Measurements from ENCODE around the gene PGS1. TPM values are rescaled to one million over a fixed set of nuclear protein-coding genes. Genes with fewer than 3 reads are reported as not detected.

The PGS1 gene
- total RNA-seq, 1 donor: 62.8 TPM

DNA sequence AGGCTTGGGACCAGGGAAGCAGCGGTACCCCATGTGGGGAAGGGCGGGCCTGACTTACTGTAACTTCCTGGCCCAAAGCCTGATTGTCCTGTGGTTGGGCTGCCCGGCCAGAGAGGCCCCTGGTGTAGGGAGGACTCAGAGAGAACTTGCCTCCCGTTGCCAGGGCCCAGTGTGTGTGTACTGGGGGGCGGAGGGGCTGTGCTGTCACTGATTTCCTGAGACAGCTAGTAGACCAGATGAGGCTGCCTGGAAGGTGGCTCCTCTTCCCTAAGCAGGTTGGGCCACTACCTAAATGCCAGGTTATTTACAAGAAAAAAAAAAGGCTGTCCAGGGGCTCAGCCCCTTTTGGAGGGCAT is 35.3 kb upstream of the PGS1 start:
- no peaks in the 10 kb centered on the region for H3K27me3 ChIP-seq (ENCODE audit: insufficient read depth, low read length)
- H3K9me3 ChIP-seq (ENCODE audit: low read depth, low read length): no peaks in the 10 kb centered on the region
- peaks cover 86% of the 10 kb centered on the region for H3K4me1 ChIP-seq (ENCODE audit: insufficient read depth, low read length)
- H3K4me3 ChIP-seq (ENCODE audit: low read length): no peak overlapping the region

DNA sequence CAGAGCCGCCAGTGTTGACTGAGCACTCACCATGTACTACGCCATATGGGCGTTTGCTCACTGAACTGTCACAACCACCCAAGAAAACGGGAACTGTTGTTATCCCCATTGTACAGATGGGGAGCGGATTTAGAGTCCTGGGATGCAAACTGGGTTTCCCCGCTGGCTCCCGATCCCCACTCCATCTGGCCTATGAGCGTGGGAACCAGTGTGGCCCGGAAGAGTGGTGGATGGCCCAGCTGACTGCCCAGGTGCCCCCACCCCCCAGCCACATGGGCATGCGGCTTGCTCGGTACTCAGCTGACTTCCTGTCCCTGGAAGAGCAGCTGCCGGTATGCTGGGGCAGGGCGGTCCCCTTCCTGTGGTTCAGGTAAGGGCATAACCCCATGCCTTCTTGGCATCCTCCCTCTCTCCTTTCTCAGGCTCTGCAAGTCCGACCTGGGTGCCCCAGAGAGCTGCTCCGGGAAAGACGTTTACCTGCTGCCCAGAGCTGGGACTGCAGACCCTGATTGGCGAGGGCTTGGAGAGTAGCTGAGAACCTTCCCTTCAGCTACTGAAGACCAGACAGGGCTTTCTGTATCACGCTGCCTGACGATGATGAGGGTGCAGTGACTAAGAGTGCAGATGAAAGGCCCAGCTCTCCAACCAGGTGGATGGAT is 34.8 kb upstream of the PGS1 start:
- no peaks in the 10 kb centered on the region for H3K27me3 ChIP-seq (ENCODE audit: insufficient read depth, low read length)
- no peak overlapping the region for H3K4me3 ChIP-seq (ENCODE audit: low read length)
- H3K9me3 ChIP-seq (ENCODE audit: low read depth, low read length): no peaks in the 10 kb centered on the region

DNA sequence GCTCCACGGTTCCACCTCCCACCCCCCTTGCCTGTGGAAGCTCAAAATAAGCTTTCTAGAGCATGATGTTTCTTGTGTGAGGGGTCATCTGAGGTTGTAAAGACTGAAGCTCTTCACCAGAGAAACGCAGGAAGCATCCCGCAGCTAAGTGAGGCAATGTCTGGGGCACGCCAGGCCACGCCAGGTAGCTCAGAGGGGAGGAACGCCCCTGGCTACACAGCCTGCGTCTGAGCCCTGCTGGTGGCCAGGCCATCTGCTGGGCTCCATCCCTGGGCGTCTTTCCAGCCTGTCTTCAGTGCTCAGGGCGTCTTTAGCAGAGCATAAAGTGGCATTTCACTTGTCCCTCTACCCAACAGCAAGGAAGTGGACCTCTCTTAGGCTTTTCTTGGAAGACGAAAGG is 33.8 kb upstream of the PGS1 start:
- H3K4me1 ChIP-seq (ENCODE audit: insufficient read depth, low read length): peaks cover 78% of the 10 kb centered on the region
- H3K9me3 ChIP-seq (ENCODE audit: low read depth, low read length): no peaks in the 10 kb centered on the region
- H3K4me3 ChIP-seq (ENCODE audit: low read length): no peak overlapping the region
- H3K27me3 ChIP-seq (ENCODE audit: insufficient read depth, low read length): no peaks in the 10 kb centered on the region

More for the DNA sequence above, 34.8 kb upstream of the PGS1 start:
- H3K4me1 ChIP-seq (ENCODE audit: insufficient read depth, low read length): peaks cover 84% of the 10 kb centered on the region

DNA sequence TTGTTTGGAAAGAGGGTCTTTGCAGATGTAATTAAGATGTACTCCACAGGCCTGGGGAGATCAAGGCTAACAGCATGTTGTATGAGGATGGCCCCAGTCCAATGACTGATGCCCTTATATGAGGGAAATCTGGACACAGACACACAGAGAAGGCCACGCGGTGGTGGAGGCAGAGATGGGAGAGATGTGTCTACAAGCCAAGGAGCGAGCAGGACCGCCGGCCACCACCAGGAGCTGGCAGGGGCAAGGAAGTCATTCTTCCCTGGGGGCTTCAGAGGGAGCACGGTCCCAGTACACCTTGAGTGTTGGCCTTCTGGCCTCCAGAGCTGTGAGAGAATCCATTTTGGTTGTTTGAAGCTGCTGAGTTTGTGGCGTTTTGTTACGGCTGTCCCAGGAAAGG is 33.3 kb upstream of the PGS1 start:
- no peak overlapping the region for H3K4me3 ChIP-seq (ENCODE audit: low read length)
- H3K27me3 ChIP-seq (ENCODE audit: insufficient read depth, low read length): no peaks in the 10 kb centered on the region
- H3K9me3 ChIP-seq (ENCODE audit: low read depth, low read length): no peaks in the 10 kb centered on the region
- peaks cover 78% of the 10 kb centered on the region for H3K4me1 ChIP-seq (ENCODE audit: insufficient read depth, low read length)

DNA sequence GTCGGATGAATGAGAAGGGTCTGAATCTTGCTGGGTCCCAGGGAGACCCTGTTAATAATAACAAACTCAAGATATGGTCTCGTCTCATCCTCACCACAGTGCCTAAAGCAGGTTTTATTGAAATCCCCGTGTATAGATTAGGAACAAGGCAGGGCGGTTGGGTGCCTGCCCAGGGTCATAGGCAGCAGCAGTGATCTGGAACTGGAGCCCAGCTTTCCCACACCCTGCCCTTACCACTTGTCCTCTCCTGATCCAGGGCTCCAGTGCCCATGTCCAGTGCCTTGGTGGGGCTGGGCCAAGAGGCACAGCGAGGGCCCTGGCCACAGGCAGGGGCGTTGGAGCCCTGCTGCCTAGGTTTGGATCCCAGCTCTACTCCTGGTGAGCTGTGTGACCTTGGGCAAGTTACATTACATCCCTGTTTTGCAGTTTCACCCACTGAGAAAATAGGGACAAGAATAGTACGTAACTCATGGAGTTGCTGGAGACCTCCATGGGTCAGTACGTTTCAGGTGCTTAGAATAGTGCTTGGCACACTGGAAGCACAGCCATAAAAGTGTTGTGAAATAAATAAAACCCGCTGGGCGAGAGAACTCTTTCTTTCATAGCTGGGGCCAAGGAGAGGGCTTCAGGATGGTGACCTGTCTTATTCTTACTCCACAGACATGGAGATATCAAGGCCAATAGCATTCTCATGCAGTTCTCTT is 32.5 kb upstream of the PGS1 start:
- Histone ChIP-seq H3K27me3 (ENCODE audit: insufficient read depth, low read length) (no peaks in the 10 kb centered on the region), H3K4me3 (ENCODE audit: low read length) (no peak overlapping the region), H3K4me1 (ENCODE audit: insufficient read depth, low read length) (peaks cover 78% of the 10 kb centered on the region), H3K9me3 (ENCODE audit: low read depth, low read length) (no peaks in the 10 kb centered on the region)

DNA sequence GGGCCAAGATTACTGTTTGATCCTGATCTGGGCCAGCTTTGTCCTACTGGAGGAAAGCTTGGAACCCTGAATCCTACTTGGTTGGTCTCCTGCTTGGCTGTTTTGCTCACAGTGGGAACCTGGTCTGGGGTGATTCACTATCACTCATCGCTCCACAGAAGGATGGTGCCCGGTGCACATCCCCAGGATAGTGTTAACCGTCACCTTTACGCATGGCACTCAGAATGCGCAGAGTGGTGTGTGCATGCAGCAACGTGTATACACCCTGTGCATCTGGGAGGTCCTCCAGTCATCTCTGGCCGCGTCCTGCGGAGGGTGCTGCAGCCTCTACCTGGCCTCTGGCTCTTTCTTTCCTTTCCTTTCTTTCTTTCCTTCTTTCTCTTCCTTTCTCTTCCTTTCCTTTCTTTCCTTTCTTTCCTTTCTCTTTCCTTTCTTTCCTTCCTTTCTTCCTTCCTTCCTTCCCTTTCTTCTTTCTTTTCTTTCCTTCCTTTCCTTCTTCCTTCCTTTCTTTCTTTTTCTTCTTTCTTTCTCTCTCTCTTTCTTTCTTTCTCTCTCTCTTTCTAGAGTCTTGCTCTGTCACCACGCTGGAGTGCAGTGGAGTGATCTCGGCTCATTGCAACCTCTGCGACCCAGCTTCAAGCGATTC is 31.7 kb upstream of the PGS1 start:
- Histone ChIP-seq H3K27me3 (ENCODE audit: insufficient read depth, low read length) (no peaks in the 10 kb centered on the region), H3K9me3 (ENCODE audit: low read depth, low read length) (no peaks in the 10 kb centered on the region), H3K4me1 (ENCODE audit: insufficient read depth, low read length) (peaks cover 78% of the 10 kb centered on the region), H3K4me3 (ENCODE audit: low read length) (no peak overlapping the region)

DNA sequence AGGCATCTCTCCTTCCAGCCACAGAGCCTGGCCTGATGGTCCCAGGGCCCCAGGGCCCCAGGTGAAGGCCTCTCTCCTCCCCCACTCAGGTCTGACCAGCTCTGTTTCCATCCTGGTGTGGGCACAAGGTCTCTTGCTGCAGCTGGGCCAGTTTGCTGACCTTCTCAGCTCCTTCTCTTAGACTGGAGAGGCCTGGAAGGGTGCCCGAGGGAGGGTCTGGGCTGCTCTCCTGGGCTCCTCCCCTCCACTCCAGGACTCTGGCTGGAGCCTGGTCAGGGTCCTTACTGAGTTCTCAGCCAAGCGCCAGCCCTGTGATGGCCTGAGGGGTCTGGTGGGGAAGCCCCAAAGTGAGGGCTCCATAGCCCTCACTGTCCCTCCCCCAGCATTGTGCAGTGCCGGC is 31.0 kb upstream of the PGS1 start:
- Histone ChIP-seq H3K27me3 (ENCODE audit: insufficient read depth, low read length) (no peaks in the 10 kb centered on the region), H3K9me3 (ENCODE audit: low read depth, low read length) (no peaks in the 10 kb centered on the region), H3K4me3 (ENCODE audit: low read length) (no peak overlapping the region), H3K4me1 (ENCODE audit: insufficient read depth, low read length) (peaks cover 80% of the 10 kb centered on the region)

DNA sequence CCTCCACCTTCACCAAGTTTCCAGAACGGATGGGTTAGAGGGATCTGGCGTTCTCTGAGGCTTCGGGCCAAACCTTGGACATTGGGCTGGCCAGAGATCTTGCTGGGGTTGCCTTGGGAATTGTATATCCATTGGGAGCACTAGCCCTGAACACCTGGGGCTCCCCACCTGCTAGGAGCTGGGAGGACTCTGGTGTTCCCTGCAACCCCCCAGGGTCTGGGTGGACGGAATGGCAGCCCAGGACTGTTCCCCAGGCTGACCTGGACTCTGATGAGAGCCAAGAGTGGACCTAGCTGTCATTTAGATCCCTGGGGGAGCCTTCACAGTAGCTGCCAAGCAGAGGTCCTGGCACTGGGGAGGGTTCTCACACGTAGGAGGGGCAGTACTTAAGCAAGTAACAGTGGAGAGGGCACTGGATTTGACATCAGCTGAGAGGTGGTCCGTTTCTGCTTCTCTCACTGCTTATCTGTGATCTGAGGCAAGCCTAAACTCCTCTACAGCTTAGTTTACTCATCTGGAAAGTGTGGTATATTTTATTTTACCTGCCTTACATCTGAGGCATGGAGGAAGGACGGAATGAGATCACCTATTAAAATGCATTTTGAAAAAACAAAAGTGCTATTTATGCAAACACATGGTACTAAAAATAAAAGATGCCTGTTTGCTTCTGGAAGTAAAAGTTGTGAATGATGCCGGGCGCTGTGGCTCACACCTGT is 30.2 kb upstream of the PGS1 start:
- H3K4me1 ChIP-seq (ENCODE audit: insufficient read depth, low read length): peaks cover 77% of the 10 kb centered on the region
- H3K4me3 ChIP-seq (ENCODE audit: low read length): no peak overlapping the region
- H3K9me3 ChIP-seq (ENCODE audit: low read depth, low read length): no peaks in the 10 kb centered on the region
- no peaks in the 10 kb centered on the region for H3K27me3 ChIP-seq (ENCODE audit: insufficient read depth, low read length)

DNA sequence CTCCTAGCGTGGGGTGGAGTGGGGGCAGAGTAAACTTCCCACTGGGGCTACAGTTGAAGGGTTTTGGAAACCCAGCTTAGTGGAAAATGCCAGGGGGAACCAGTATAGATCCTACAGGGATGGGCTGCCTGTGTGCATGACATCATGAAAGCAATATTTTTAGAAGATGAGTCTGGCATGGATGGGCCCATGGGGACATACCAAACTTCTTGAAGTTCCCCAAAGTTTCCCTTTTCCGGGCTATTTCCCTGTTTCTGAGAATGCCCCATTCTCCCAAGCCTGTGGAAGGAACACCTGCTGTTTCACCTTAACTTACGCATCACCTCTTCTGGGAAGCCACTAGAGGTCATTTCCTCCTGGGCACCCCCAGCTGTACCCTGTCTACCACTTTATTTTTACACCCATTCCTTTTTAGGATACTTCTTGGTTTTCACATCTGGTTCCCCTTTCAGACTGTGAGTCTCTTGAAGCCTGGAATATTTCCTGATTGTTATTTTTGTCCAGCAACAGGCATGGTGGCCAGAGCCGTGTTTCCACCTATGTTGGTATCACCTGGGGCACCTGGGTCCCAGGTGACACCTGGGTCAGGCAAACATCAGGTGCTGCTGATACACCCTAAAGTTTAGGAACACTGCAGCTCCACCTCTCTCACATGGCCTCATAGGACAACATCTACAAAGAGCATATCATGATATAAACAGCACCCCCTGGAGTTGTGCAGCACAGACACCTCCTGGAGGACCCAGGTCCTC is 28.4 kb upstream of the PGS1 start:
- no peaks in the 10 kb centered on the region for H3K27me3 ChIP-seq (ENCODE audit: insufficient read depth, low read length)

DNA sequence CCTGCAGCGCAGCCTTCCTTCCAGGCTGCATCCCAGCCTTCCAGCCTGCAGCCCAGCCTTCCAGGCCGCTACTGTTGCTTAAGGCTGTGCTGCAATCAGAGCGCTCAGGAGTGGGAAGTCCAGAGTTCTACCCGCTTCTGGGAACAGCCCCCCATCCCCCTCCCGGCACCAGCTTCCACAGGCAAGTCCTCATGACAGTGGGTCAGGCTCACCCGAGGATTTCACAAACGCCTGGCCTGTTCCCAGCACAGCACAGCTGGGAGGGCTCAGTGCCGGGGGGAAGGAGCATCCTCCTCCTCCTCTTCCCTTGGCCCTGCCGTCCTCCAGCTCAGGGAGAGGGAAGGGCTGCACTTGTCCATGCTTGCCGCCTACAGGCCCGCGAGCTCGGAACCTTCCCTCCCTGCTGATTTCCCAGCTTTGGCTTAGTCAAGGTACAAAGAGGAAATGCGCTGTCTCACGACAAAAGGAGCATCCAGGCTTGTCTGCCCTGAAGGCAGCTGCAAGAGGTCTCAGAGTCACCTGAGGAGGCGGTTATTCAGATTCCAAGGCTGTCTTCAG is 26.9 kb upstream of the PGS1 start:
- Histone ChIP-seq H3K9me3 (ENCODE audit: low read depth, low read length) (no peaks in the 10 kb centered on the region), H3K4me1 (ENCODE audit: insufficient read depth, low read length) (peaks cover 81% of the 10 kb centered on the region), H3K27me3 (ENCODE audit: insufficient read depth, low read length) (no peaks in the 10 kb centered on the region), H3K4me3 (ENCODE audit: low read length) (no peak overlapping the region)

More for the DNA sequence above, 28.4 kb upstream of the PGS1 start:
- H3K9me3 ChIP-seq (ENCODE audit: low read depth, low read length): no peaks in the 10 kb centered on the region
- H3K4me3 ChIP-seq (ENCODE audit: low read length): no peak overlapping the region
- peaks cover 77% of the 10 kb centered on the region for H3K4me1 ChIP-seq (ENCODE audit: insufficient read depth, low read length)

DNA sequence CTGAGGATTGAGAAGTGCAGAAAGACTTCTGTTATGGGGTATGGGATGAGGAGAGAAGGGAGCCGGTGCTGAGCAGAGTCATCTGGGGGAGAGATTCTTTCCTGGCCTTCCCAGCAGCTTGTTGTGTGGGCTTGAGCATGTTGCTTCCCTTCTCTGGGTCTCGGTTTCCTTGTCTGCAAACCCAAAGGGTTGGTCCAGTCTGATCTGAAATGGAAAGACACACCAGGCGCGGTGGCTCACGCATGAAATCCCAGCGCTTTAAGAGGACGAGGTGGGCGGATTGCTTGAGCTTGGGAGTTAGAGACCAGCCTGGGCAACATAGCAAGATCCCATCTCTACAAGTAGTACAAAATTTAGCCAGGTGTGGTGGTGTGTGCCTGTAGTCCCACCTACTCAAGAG is 24.6 kb upstream of the PGS1 start:
- no peaks in the 10 kb centered on the region for H3K9me3 ChIP-seq (ENCODE audit: low read depth, low read length)
- H3K27me3 ChIP-seq (ENCODE audit: insufficient read depth, low read length): peaks cover 7% of the 10 kb centered on the region
- H3K4me1 ChIP-seq (ENCODE audit: insufficient read depth, low read length): peaks cover 90% of the 10 kb centered on the region
- H3K4me3 ChIP-seq (ENCODE audit: low read length): no peak overlapping the region

DNA sequence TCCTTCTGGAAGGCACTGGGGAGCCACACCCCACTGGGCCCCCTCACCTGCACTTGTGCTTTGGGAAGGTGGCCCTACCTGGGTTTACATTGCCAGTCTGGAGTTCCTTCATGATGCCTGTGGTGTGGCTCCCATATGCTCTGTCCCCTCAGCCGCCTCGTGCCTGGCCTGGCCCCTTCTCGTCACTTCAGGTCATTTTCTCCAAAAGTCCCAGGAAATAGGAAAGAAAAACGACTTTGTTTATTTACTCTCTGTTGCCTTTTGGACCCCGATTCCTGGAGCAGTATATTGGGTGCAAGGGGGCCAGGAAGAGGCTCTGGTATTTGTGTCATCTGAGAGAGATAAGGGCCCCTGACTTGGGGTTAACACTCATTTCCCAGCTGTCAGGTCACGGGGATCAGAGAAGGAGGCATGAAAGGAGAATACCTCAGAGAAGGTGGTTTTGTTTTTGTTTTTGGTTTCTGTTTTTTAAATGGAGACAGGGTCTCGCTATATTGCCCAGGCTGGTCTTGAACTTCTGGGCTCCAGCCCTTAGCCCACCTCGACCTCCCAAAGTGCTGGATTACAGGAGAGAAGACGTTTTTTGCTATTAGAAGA is 23.3 kb upstream of the PGS1 start:
- no peaks in the 10 kb centered on the region for H3K9me3 ChIP-seq (ENCODE audit: low read depth, low read length)
- H3K27me3 ChIP-seq (ENCODE audit: insufficient read depth, low read length): peaks cover 7% of the 10 kb centered on the region
- H3K4me1 ChIP-seq (ENCODE audit: insufficient read depth, low read length): peaks cover 83% of the 10 kb centered on the region
- no peak overlapping the region for H3K4me3 ChIP-seq (ENCODE audit: low read length)

DNA sequence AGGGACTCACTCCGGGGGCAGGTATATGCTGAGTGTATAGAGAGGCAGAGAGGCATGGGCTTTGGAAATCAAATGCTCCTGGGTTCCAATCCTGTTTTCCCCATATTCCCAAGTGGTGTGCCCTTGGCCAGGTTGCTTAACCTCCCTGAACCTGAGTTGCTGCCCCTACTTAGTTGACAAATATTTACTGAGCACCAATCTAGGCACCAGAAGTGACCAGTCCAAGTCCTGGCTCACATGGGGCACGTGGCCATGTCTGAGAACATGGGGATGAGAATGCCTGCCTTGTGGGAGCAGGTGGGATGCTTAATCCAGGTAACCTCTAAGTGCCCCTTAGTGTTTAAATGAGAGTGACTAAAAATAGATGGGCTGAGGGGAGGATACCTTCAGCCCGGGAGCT is 22.7 kb upstream of the PGS1 start:
- H3K4me1 ChIP-seq (ENCODE audit: insufficient read depth, low read length): peaks cover 81% of the 10 kb centered on the region
- H3K4me3 ChIP-seq (ENCODE audit: low read length): no peak overlapping the region
- no peaks in the 10 kb centered on the region for H3K9me3 ChIP-seq (ENCODE audit: low read depth, low read length)
- peaks cover 7% of the 10 kb centered on the region for H3K27me3 ChIP-seq (ENCODE audit: insufficient read depth, low read length)

DNA sequence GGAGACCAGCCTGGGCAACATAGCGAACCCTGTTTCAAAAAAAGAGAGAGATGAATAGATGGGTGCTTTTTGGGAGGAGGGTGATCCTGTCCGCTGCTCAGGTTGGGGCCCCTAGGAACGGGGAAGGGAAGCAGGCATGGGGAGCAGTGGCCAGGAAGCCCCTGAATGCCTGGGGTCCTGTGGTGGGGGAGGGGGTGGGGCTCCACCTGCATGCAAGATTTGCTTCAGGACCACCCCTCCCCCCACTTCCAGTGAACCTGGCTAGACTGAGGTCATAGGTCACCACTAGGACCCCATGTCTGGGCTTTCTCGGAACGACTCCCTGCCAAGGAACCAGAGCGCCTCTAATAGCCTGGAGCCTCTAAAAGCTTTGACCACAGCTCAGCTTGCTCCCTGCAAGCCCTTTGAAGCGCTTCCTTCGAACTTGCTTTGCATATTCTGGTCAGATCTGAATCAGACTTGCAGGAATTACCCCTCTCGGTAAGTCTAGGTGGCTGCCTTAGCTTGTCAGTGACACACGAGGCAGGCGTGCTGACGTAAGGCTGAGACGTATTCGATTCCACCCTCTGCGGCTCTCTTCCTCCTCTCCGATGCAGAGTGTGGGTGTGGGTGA is 22.2 kb upstream of the PGS1 start:
- Histone ChIP-seq H3K27me3 (ENCODE audit: insufficient read depth, low read length) (peaks cover 7% of the 10 kb centered on the region), H3K4me1 (ENCODE audit: insufficient read depth, low read length) (peaks cover 79% of the 10 kb centered on the region), H3K4me3 (ENCODE audit: low read length) (no peak overlapping the region), H3K9me3 (ENCODE audit: low read depth, low read length) (no peaks in the 10 kb centered on the region)
